B cell (primary cell): ENCODE data around the gene DEF6.

Experiments
- EZH2 ChIP-seq: IDR thresholded peaks from 2 replicates; pipeline ENCODE4 v1.6.1; 2012; ENCODE audit warnings: borderline replicate concordance, low read depth, mild to moderate bottlenecking, moderate library complexity, low read length; ENCODE audit not compliant: insufficient read depth, poor library complexity, severe bottlenecking
- TF ChIP-seq, protein P1 (sequence below): fragments of 200-600 bp; IDR thresholded peaks from one replicate; pipeline ENCODE4 v1.8.0; 2022; ENCODE audit warnings: antibody characterized with exemption, mild to moderate bottlenecking

DNA sequence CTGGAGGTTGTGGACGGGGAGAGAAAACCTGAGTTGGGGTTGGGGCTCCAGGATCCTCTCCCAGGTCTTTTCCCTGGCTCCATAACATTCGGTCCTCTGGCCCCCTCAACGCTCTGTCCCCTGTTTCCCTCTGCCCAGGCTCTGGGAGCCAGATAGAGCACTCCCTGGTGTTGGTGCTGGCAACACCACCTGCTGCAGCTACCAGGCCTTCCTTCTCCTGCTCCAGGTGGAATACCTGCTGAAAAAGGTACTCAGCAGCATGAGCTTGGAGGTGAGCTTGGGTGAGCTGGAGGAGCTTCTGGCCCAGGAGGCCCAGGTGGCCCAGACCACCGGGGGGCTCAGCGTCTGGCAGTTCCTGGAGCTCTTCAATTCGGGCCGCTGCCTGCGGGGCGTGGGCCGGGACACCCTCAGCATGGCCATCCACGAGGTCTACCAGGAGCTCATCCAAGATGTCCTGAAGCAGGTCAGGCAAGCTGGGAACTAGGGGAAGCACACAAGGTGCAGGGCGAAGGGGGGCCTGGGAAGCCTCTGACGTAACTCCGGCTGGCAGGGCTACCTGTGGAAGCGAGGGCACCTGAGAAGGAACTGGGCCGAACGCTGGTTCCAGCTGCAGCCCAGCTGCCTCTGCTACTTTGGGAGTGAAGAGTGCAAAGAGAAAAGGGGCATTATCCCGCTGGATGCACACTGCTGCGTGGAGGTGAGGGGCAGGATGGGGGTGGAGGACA is 14.6 kb downstream of the DEF6 start:
- TF ChIP-seq EZH2, result no peak
- TF ChIP-seq, protein P1, sequence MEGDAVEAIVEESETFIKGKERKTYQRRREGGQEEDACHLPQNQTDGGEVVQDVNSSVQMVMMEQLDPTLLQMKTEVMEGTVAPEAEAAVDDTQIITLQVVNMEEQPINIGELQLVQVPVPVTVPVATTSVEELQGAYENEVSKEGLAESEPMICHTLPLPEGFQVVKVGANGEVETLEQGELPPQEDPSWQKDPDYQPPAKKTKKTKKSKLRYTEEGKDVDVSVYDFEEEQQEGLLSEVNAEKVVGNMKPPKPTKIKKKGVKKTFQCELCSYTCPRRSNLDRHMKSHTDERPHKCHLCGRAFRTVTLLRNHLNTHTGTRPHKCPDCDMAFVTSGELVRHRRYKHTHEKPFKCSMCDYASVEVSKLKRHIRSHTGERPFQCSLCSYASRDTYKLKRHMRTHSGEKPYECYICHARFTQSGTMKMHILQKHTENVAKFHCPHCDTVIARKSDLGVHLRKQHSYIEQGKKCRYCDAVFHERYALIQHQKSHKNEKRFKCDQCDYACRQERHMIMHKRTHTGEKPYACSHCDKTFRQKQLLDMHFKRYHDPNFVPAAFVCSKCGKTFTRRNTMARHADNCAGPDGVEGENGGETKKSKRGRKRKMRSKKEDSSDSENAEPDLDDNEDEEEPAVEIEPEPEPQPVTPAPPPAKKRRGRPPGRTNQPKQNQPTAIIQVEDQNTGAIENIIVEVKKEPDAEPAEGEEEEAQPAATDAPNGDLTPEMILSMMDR, result no peak
